Osteocyte (in vitro differentiated cells): ENCODE data around the gene OBI1. TPM values are rescaled to one million over a fixed set of nuclear protein-coding genes. Genes with fewer than 3 reads are reported as not detected.
A peak's percentile ranks its signal among the peaks of the same experiment; 100 is the strongest.

Source experiments
- DNase-seq: peaks from one replicate; pipeline ENCODE4 v3.0.0; 2021; ENCODE audit warnings: mixed read lengths; ENCODE audit not compliant: unreplicated experiment; ENCODE audit errors: extremely low spot score
- H3K27ac Mint-ChIP-seq: one replicate; pipeline ENCODE4 v1.8.0; 2021; ENCODE audit warnings: mild to moderate bottlenecking, mixed read lengths; ENCODE audit not compliant: unreplicated experiment
- H3K27me3 Mint-ChIP-seq: one replicate; pipeline ENCODE4 v1.8.0; 2021; ENCODE audit warnings: mixed read lengths; ENCODE audit not compliant: unreplicated experiment
- H3K36me3 Mint-ChIP-seq: one replicate; pipeline ENCODE4 v1.8.0; 2021; ENCODE audit warnings: mixed read lengths; ENCODE audit not compliant: unreplicated experiment
- H3K4me1 Mint-ChIP-seq: one replicate; pipeline ENCODE4 v1.8.0; 2021; ENCODE audit warnings: mixed read lengths; ENCODE audit not compliant: unreplicated experiment
- H3K4me3 Mint-ChIP-seq: one replicate; pipeline ENCODE4 v1.8.0; 2021; ENCODE audit warnings: mild to moderate bottlenecking, moderate library complexity, mixed read lengths; ENCODE audit not compliant: unreplicated experiment
- H3K9me3 Mint-ChIP-seq: one replicate; pipeline ENCODE4 v1.8.0; 2021; ENCODE audit warnings: mixed read lengths; ENCODE audit not compliant: unreplicated experiment
- total RNA-seq: library from RNA; stranded (reverse); gene quantifications from 2 replicates; pipeline ENCODE4 v1.2.1, GENCODE V29; 2021
- TF ChIP-seq, protein P1 (sequence below): fragments of 200-600 bp; sonication (generic); IDR thresholded peaks from 2 replicates; pipeline ENCODE4 v1.5.0; 2021; ENCODE audit warnings: antibody characterized with exemption, mild to moderate bottlenecking, moderate library complexity

OBI1 gene
- total RNA-seq, 1 donor from 2014 or later, result 10.5 TPM

DNA sequence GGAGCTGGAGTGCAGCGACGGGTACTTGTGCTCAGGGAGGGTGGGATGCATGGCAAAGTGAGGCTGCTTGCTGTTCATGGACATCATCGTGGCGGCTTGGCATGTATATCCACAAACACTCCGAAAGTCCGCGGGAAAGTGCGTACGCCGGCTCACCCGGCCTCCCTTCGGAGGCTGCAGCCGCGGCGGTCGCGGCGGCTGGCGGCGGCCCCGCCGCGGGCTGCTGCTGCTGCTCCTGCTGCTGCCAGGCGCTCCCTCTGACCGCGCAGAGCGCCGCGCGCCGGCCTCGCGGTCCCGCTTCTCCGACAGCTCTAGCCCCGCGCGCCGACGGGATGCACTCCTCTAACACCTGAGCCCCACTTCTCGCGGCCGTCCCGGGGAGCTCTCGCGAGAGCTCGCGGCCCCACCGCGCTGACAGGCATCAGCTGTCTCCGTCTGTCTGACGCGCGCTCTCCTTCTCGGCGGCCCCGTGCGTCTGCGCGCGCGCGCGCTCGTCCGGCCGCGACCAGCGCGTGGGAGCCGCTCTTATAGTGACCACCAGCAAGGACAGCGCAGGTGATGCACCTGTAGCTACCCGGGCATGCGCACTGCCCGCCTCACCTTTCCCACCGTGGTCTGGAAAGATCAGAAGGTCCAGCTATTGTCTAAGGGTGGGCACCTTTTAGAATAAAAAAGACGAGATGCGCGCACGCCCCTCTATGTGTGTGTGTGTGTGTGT lies 55.6 kb downstream of the OBI1 start, which contains the start of gene POU4F1:
Gene POU4F1, minus strand, starts transcription at position 313 of the 718 bp plus-strand sequence. Its CDS starts 226 bp downstream, at position 87.
- Mint-ChIP-seq H3K27ac (no peak within 1 kb of the TSS), H3K4me1 (peaks cover 28% of the 10 kb centered on the region), H3K9me3 (peaks cover 6% of the 10 kb centered on the region), H3K4me3 (peak within 1 kb of the TSS; percentile 70), H3K36me3 (no peaks in the 10 kb centered on the region), H3K27me3 (peaks cover 89% of the 10 kb centered on the region)
- no peak for DNase-seq
- TF ChIP-seq, protein P1, sequence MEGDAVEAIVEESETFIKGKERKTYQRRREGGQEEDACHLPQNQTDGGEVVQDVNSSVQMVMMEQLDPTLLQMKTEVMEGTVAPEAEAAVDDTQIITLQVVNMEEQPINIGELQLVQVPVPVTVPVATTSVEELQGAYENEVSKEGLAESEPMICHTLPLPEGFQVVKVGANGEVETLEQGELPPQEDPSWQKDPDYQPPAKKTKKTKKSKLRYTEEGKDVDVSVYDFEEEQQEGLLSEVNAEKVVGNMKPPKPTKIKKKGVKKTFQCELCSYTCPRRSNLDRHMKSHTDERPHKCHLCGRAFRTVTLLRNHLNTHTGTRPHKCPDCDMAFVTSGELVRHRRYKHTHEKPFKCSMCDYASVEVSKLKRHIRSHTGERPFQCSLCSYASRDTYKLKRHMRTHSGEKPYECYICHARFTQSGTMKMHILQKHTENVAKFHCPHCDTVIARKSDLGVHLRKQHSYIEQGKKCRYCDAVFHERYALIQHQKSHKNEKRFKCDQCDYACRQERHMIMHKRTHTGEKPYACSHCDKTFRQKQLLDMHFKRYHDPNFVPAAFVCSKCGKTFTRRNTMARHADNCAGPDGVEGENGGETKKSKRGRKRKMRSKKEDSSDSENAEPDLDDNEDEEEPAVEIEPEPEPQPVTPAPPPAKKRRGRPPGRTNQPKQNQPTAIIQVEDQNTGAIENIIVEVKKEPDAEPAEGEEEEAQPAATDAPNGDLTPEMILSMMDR, result no peak

DNA sequence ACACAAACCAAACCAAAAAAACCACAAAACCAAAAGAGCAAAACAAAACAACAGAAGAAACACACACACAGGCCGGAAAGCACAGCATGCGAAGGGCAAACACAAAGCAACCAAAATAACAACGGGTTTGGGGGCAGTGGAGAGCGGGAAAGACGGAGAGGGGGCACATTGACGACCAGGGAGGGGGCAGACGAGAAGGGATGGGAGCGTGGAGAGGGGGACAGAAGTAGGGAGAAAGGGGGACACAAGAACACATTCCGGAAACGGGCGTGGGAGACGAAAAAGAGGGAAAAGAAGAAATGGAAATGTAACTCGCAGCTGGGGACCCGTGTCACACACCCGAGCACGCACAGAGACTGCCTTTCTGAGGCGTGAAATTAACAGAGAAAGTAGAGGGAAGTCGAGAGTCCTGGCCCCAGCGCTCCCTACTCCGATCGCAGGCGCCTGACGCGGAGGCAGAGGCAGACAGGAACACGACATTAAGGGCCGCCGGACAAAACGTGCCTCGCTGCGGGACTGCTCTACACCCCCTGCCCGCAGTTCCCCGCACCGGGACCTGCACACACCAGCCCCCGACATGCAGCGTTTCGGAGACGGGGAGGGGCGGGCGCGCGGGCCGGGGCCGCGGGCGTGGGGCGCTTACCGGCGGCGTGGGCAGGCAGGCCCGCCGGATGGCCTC lies 56.3 kb downstream of the OBI1 start:
- H3K4me1 Mint-ChIP-seq, result peaks cover 24% of the 10 kb centered on the region
- TF ChIP-seq, protein P1, result no peak
- no peak for DNase-seq
- H3K36me3 Mint-ChIP-seq, result no peaks in the 10 kb centered on the region
- H3K27ac Mint-ChIP-seq, result no peak overlapping the region
- H3K9me3 Mint-ChIP-seq, result peaks cover 6% of the 10 kb centered on the region
- peak overlapping the region; percentile 63 for H3K4me3 Mint-ChIP-seq
- peaks cover 88% of the 10 kb centered on the region for H3K27me3 Mint-ChIP-seq

DNA sequence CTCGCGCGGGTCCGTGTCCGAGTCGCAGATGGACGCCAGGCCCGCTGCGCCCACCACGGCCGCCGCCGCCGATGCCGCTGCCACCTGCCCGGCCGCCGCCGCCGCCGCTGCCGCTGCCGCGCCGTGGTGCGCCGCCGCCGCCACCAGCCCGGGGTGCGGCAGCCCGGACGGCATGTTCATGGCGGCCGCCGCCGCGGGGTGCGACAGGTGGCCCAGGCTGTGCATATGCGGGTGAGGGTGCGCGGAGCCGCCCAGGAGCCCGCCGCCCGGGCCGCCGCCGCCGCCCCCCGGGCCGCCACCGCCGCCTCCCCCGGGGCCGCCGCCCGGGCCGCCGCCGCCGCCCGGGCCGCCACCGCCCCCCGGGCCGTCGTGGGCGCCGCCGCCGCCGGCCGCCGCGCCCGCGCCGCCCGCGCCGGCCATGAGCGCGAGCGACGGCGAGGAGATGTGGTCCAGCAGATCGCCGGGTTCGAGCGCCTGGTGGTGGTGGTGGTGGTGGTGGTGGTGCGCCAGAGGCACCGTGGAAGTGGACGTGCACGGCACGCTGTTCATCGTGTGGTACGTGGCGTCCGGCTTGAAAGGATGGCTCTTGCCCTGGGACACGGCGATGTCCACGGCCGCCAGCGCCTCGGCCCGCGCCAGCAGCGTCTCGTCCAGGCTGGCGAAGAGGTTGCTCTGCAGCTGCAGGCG lies 56.9 kb downstream of the OBI1 start:
- peak overlapping the region; percentile 63 for H3K4me3 Mint-ChIP-seq
- H3K27ac Mint-ChIP-seq, result no peak overlapping the region
- TF ChIP-seq, protein P1, result no peak
- DNase-seq, result no peak
- H3K4me1 Mint-ChIP-seq, result peaks cover 19% of the 10 kb centered on the region
- H3K27me3 Mint-ChIP-seq, result peaks cover 89% of the 10 kb centered on the region
- no peaks in the 10 kb centered on the region for H3K36me3 Mint-ChIP-seq
- peaks cover 6% of the 10 kb centered on the region for H3K9me3 Mint-ChIP-seq

DNA sequence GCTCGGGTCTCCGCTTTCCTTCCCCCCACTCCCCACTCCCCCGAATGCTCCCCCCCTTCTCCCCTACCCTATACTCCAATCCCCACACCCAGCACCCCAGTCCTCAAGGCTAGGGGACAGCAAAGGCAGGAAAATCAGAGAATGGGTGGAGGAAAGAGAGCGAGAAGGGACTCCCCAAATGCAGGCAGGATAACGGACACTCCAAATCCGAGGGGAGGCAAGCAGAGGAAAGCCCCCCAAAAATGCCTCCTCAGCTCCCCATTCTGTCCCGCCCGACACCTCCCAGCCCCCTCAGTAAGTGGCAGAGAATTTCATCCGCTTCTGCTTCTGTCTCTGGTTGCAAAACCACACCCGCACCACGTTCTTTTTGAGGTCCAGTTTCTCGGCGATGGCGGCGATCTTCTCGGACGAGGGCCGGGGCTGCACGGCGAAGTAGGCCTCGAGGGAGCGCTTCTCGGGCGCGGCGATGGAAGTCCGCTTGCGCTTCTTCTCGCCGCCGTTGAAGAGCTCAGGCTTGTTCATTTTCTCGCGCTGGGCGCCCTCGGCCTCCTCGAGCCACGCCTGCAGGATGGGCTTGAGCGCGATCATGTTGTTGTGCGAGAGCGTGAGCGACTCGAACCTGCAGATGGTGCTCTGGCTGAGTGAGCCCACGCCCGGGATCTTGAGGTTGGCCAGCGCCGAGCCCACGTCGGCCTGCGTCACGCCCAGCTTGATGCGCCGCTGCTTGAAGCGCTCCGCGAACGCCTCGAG lies 57.7 kb downstream of the OBI1 start:
- peak overlapping the region; percentile 32 for H3K4me3 Mint-ChIP-seq
- no peak overlapping the region for H3K27ac Mint-ChIP-seq
- peaks cover 6% of the 10 kb centered on the region for H3K9me3 Mint-ChIP-seq
- no peak for DNase-seq
- peaks cover 22% of the 10 kb centered on the region for H3K4me1 Mint-ChIP-seq
- H3K27me3 Mint-ChIP-seq, result peaks cover 89% of the 10 kb centered on the region
- TF ChIP-seq, protein P1, result no peak
- no peaks in the 10 kb centered on the region for H3K36me3 Mint-ChIP-seq
